HG03060 (cell line): ENCODE results near the gene CFAP90.

ENCODE experiments used
- ATAC-seq: cut with Tn5 transposase; IDR thresholded peaks from one replicate; pipeline ENCODE4 v1.9.1; 2021; ENCODE audit warnings: low read depth, moderate number of reproducible peaks; ENCODE audit not compliant: unreplicated experiment

CFAP90 gene

DNA sequence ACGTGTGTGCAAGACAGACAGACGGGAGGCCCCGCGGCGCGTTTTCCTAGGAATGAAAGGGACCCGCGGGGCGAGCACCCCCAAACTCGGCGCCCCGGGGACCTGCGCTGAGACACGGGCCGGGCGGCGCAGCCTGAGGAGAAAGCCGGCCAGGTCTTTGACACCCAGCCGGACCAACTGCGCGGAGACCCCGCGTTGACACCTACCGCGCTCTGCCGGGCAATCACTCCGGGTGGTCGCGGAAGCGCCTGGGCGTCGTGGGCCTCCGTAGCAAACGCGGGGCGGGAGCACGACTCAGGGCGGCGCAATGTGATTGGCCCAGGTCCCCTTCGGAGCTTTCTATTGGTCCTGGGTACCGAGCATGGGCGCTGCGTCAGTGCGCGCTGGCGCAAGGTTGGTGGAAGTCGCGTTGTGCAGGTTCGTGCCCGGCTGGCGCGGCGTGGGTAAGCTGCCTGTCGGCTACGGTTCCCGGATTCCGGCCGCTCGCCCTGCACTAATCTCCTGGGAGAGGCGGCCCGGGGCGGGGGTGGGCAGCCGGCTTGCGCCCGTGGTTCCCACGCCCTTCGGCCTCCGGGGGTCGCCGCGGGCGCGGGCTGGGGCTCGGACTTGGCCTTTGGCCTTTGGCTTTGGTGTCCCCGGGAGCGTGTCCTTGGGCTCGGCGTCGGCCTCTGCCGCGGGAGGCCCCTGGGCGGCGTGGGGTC is 18.0 kb upstream of the CFAP90 start, which contains the start of the genes FASTKD3 and MTRR:
TSS of gene FASTKD3 (minus strand) at position 259 of the 701 bp plus-strand sequence. CDS start 948 bp downstream, outside the sequence.
TSS of gene MTRR (plus strand) at position 376 of the 701 bp plus-strand sequence. CDS start 1,647 bp downstream, outside the sequence.
- peak; percentile 97 for ATAC-seq

DNA sequence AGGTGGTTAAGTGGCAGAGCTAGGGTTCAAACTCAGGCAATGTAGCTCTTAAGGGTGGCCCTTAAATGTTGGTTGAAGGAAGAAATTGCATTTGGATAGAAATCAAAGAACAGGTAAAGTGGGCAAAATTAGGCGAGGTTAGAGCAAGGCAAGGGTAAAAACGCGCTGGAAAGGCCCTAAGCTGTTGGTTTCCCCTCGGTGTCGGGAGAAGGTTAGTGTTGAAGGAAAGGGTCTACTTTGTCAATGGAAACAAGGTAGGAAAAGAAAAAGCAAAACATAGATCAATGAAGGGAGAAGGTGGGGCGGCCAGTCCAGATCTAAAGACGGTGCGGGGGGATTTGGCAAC is 17.5 kb upstream of the CFAP90 start:
- no peak for ATAC-seq

DNA sequence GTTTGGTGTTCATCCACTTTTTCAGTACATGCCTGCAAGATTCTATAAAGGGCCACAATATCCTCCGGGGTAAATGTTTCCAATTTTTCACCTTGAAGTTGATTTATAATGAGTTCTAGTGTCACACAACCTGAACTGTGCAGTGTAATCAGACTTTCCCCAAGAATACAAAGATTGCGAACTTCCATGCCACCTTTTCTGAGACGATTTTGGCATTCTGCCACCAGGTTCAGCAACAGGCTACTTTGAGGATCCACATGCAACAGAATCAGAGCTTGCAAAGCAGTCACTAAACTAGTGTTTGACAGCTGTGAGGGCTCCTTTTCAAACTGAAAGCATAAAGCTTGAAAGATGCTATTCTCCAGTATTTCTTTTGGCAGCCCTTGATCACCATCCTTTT is 16.3 kb upstream of the CFAP90 start:
- ATAC-seq = no peak

DNA sequence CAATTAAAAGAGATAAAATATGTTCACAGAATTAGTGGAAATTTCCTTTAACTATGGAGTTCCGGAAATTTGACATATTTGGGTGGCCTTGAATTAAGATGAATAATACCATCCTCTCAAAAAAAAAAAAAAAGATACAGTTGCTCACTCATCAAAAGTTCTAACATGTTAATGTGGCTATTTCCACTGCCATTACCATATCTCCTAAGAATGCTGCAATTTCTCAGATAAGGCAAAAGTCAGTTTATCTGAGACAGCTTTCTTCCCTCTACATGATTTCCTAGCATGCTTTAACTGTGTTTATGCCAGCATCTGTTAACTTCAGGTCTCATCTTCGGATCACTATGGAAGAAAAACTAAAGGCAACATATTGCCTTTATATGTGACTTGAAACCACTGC is 15.3 kb upstream of the CFAP90 start:
- ATAC-seq = no peak

DNA sequence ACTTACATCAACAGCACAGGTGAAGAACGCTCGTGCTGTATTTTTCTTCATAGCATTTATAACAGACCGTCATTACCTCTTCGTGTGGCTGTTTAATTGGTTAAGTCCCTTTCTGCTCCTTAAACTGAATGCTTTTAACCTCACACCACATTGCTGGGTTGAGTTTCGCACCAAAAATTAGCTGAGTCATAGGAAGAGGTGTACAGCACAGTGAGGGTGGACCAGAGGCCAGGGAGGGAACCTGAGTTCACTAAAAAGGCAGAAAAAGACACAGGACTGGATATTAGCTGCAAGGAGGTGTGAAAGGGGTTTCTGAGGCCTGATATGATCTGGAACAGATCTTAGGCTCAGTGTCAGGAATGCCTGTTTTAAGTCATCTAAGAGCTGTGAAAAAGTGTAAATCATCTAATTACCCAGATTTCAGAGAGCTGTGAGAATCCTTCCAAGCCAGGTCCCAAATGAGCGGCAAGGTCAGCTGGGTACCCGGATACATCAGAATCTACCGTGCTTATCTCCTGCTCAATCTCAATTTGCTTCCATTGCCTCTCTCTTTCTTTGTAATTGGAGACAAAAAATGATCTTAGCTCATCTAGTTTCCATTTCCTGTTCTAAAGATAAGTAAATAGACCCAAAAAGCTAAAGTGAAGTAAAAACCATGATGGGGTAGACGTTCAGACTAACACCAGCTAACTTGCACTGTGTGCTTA is 7.1 kb upstream of the CFAP90 start:
- ATAC-seq = no peak

DNA sequence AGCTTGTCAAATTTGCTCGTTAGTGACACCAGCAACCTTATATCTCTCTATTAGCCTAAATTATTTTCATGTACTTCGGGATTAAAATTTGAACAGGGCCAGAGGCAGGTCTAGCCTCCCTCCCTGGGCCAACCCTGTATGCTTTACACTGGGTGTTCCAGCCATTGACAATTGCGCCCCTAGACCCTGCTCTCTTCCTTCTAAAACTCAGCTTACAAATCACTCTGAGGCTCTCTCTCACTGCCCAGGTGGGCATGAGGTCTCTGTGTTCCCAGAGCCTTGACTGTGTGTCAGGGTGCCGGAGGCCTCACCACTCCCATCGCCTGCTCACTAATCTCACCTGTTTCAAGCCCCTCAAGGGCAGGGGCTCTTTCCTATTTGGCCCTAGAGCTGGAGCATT is 6.4 kb upstream of the CFAP90 start:
- no peak for ATAC-seq

DNA sequence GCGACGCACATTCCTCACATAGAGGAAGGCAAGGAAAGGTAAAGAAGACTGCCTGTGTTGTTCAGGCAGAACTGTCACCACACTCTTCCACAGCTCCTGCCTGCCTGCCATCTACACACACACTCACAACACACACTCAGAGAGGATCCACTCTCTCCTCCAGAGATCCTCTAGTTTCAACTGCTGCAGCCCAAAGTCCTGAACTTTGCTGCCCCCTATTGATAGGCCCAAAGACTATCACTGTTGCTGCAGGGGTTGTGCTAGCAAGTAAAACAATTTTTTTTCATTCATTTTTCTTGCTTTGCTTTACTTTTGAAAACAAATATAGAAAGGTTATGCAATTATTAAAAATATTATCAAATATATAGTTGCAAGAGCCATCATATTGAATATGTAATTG is 5.9 kb upstream of the CFAP90 start:
- no peak for ATAC-seq

DNA sequence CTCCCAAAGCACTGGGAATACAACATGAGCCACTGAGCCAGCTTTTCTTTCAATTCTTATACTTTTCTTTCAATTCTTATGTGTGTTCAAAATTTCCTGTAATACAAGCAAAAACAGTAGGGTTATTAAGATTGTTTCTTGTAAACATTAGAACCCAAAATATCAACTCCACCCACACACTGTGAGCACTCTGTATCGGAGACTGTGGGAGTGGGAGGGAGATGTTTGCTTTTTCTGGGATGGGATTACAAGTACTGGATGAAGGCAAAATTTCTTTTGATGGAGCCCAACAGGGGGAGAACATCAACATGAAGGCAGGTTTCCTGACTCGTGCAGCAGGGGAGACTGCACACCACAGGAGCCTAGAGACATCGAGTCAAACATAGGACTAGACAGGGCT is 4.7 kb upstream of the CFAP90 start:
- ATAC-seq = no peak

DNA sequence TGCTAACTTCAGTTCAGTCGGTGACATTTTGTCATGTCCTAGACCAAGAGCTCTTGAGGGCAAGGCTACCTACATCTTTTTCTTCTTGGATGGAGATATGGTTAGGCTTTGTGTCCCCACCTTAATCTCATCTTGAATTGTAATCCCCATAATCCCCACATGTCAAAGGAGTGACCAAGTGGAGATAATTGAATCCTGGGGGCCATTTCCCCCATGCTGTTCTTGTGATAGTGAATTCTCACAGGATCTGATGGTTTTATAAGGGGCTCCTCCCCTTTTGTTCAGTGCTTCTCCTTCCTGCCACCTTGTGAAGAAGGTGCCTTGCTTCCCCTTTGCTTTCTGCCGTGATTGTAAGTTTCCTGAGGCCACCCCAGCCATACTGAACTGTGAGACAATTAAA is 2.1 kb upstream of the CFAP90 start:
- ATAC-seq = no peak

DNA sequence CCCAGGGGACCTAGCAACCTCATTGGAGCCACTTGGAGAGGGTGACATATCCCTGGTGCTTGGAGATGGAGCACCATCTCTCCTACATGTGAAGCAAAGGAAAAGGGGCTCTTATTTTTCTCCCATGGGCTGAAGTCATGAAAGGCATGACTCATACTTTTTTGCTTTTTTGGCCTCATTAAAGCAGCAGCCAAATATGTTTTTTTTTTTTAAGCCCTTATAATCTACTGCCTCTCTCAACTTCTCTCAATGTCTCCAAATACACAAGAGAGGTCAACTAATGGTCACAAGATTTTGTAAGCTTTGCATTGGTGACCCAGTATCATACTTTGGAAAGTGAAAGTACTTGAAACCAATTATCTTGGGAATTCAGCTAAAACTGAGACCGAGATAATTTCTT is 1.6 kb upstream of the CFAP90 start:
- peak; percentile 46 for ATAC-seq

DNA sequence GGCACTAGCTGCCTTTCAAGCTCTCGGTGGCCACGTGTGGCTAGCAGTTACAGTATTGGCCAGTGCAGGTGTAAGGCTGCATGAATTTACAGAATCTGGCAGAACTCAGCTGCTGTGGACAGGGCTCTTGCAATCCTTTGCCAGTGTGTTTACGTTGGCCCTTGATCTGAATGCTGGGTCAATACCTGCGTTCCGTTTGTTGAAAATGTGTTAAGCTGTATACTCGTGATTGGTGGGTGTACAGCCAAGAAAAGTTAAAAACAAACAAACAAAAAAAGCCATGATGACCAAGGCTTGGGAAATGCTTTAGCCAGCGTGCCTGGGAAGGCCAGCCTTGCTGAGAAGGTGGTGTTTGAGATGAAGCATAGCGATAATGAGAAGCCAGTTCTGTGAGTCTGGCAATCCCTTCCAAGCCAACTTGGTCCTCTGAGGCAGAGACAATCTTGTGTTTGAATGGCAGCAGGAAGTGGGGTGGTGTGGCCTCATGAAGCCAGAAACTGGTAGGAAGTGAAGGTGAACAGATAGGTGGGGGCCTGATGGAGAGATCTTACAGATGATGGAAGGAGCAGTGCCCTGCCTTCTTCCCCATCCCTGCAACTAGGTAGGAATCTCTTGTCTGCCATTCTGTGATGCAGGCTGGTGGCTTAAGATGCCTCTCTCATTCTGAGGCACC is 820 bp upstream of the CFAP90 start:
- ATAC-seq = no peak

DNA sequence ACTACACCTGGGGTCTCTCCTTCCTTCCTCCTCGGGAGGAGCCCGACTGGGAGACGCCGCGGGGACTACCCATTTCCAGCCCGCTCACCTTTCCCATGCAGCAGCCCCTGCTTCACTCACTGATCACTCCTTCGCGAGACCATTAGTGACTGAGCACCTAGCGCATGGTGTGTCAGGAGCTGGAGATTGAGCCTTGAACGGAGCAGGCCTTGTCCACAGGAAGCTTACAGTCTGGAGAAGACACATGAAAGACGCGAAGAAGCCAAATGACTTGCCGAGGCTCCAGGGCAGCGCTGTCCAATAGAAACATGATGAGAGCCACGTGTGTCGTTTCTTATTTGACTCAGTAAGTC is 283 bp upstream of the CFAP90 start:
- ATAC-seq = no peak

DNA sequence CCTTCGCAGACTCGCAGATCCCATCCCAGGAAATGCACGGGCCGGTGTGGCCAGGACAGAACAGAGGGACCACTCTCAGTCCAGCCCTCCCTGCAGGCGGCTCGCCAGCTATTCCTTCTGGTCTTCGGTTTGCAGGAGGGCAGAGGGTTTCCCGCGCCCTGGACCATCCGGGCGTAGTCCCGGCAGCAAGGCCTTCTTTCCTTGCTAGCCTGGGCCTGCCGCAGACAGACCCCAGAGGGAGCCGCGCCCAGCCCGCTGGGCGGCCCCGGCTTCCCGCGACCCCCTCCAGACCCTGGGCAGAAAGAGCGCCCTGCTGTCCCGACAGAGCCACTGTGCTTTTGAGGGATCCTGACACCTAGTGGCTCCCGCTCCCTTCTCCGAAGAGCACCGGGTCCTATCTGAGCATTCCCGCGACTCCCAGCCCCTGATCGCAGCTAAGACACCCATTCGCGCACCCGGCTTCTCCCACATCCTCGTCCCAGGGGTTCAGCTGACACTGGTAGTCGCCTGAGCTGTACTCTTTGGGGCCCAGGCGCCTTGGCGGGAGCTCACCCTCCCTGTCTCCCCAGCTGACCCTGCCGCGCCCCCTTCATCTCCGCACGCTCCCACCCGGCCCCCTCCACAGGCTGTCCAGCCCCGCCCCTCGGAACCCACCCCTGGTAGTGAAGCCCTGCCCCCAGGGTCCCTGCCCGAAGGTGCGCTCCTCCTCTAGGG is 1.1 kb downstream of the CFAP90 start:
- ATAC-seq = no peak

DNA sequence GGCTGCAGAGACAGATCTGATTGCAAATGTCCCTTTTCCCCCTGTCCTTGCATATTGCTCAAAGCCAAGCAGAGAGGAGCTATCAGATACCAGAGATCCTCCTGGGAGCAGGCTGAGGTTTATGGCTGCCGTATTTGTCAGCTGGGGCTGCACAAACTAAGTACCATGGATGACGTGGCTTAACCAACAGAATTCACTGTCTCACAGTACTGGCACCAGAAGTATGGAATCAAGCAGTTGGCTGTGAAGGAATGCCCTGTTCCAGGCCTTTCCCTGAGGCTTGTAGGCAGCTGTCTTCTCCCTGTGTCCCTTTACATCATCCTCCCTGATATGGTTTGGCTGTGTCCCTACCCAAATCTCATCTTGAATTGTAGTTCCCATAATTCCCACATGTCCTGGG is 2.6 kb downstream of the CFAP90 start:
- no peak for ATAC-seq

DNA sequence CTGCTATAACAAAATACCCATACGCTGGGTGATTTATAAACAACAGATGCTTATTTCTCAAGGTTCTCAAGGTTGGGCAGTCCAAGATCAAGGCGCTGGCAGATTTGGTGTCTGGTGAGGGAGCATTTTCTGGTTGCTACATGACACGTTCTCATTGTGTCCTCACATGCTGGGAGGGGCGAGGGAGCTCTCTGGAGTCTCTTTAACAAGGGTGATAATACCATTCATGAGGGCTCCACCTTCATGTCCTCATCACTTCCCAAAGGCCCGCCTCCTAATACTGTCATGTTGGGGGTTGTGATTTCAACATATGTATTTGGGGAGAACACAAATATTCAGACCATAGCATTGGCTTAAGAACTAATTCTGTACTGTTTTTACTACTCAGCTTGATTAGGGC is 4.6 kb downstream of the CFAP90 start:
- ATAC-seq = no peak

DNA sequence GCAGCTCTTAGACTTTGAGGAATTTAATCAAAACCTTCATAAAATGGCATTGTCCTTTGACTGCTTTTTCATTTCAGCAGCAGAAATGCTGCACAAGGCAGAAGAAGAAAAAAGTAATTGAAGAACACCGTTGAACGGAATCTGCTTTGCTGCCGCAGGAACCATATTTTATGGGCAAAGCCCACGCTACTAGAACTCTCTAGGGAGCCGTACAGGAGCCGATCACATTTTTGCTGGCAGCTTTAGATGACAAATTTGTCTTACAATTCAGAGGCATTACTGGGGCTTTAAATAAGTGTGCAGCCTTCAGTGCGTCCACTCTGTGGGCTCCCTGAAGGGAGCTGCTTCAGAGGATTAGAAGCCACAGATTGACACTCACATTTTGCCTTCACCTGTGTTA is 5.4 kb downstream of the CFAP90 start:
- no peak for ATAC-seq

DNA sequence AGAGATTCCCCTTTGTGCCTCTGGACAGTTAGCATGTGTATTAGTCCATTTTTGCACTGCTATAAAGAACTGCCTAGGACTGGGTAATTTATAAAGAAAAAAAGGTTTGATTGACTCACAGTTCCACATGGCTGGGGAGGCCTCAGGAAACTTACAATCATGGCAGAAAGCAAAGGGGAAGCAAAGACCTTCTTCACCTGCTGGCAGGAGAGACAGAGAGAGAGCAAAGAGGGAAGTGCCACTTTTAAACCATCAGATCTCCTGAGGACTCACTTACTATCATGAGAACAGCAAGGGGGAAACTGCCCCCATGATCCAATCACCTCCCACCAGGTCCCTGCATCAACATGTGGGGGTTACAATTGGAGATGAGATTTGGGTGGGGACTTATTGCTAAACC is 6.0 kb downstream of the CFAP90 start:
- ATAC-seq = no peak

DNA sequence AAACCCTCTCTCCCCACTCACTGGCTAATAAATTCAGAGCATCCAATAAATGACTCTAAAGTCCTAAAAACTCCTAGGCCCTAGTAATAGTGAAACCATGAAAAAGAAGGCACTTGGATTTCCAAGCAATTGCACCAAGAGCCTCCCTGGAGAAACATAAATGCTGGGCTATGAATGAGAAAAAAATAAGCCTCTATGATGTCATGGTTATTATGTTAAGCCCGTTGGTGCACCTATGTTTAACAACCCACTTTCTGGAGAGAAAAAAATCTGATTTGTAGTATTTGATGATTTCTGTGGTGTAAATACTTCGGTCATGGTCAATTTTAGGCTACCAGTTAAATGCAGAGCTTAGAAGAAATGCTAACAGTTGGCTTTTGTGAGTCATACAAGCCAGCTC is 8.4 kb downstream of the CFAP90 start:
- ATAC-seq = no peak

DNA sequence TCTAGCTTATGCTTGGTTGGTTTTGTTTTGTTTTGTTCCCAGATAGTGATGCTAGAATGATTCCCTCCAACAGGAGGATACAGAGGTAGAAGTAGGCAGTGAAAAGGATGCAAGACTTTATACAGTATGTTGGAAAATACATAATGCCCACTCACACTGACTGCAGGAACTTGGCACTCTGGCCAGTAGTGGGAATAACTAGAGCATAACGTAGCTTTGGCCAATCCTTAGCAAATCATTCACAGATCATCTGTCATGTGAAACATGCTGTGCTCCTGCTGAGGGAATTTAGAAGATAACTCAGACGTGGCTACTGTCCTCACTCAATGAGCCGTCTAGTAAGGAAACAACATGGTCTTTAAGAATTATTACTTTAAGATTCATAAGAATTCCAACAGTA is 13.5 kb downstream of the CFAP90 start:
- no peak for ATAC-seq

DNA sequence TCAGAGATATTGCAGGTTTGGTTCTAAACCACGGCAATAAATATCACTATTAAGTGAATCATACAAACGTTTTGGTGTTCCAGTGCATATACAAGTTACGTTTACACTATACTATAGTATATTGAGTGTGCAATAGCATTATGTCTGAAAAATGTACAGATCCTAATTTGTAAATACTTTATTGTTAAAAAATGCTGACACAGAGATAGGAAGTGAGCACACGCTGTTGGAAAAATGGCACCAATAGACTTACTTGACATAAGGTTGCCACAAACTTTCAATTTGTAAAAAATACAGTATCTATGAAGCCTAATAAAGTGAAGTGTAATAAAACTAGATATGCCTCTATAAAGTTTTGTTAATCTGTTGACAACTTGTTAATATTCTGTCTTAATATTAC is 16.0 kb downstream of the CFAP90 start:
- no peak for ATAC-seq

DNA sequence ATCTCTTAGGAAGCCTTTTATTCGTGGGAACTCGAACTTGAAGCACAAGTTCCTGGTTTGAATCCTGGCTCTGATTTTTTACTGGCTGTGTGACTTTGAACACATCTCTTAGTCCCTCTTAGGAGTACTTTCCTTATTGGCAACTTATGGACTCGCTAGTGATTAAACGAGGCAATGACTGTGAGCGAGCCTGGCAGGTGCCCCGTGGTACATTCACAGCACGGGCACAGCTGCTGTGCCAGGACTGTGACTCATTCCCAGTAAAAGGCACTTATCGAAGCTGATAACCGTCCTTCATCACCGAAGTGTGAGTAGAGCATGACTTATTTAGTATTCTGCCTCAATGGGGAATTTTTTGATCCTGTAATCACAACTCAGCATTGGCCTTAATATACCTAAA is 22.7 kb downstream of the CFAP90 start:
- no peak for ATAC-seq
